ENCODE measurements around the gene PRR27. TPM values are rescaled to one million over a fixed set of nuclear protein-coding genes. Genes with fewer than 3 reads are reported as not detected.

Gene PRR27
- total RNA-seq, 2 donors from 2014 or later = not detected

- no peak overlapping the region for H3K4me3 Mint-ChIP-seq
- no peaks in the 10 kb centered on the region for H3K9me3 Mint-ChIP-seq
- H3K27me3 Mint-ChIP-seq (ENCODE audit: insufficient read depth) = peaks cover 3% of the 10 kb centered on the region
- H3K27ac Mint-ChIP-seq = no peak overlapping the region
- Histone ChIP-seq H3K4me3 (ENCODE audit: low read length) (no peak overlapping the region), H3K27me3 (ENCODE audit: control insufficient read depth, insufficient read depth, low read length, poor library complexity, severe bottlenecking) (no peaks in the 10 kb centered on the region), H3K36me3 (ENCODE audit: control insufficient read depth, insufficient read depth, low read length) (no peaks in the 10 kb centered on the region), H3K4me1 (ENCODE audit: control insufficient read depth, insufficient read depth, low read length) (no peaks in the 10 kb centered on the region), H3K27ac (ENCODE audit: low read depth, low read length) (no peak overlapping the region), H3K9ac (ENCODE audit: extremely low read depth, low read length, poor library complexity, severe bottlenecking) (no peak overlapping the region), H3K9me3 (ENCODE audit: control insufficient read depth, low read length) (no peaks in the 10 kb centered on the region)
- H3K4me1 Mint-ChIP-seq = peaks cover 1% of the 10 kb centered on the region
- H3K36me3 Mint-ChIP-seq (ENCODE audit: low read depth) = no peaks in the 10 kb centered on the region
- TF ChIP-seq CTCF (conservative IDR thresholded peaks at IDR 0.05) = no peak
- no peak for DNase-seq
- WGBS, 2 experiments (ENCODE audit: insufficient coverage in 1 of 2, insufficient read length in 1 of 2) = 77% methylated on average over 2 of the region's 2 CpGs; no CpG with 5 or more reads in 1 of the 2 experiments
Measured at GRCh38 chr4:70158576-70158975, 4.5 kb downstream of the PRR27 start.

GRCh38 chr4:70177090-70177489 lies 23.1 kb downstream of the PRR27 start:
- Mint-ChIP-seq H3K4me3 (no peak overlapping the region), H3K36me3 (ENCODE audit: low read depth) (no peaks in the 10 kb centered on the region), H3K4me1 (no peaks in the 10 kb centered on the region), H3K9me3 (no peaks in the 10 kb centered on the region), H3K27me3 (ENCODE audit: insufficient read depth) (no peaks in the 10 kb centered on the region), H3K27ac (no peak overlapping the region)
- TF ChIP-seq CTCF (conservative IDR thresholded peaks at IDR 0.05) = peak; percentile 29
- H3K9ac ChIP-seq (ENCODE audit: extremely low read depth, low read length, poor library complexity, severe bottlenecking) = no peak overlapping the region
- no peaks in the 10 kb centered on the region for H3K4me1 ChIP-seq (ENCODE audit: control insufficient read depth, insufficient read depth, low read length)
- no peak for DNase-seq
- H3K36me3 ChIP-seq (ENCODE audit: control insufficient read depth, insufficient read depth, low read length) = no peaks in the 10 kb centered on the region
- H3K27ac ChIP-seq (ENCODE audit: low read depth, low read length) = no peak overlapping the region
- H3K9me3 ChIP-seq (ENCODE audit: control insufficient read depth, low read length) = no peaks in the 10 kb centered on the region
- 83 to 91% methylated on average over 4 to 5 of the region's 5 CpGs for WGBS, 2 experiments (ENCODE audit: insufficient coverage in 1 of 2, insufficient read length in 1 of 2)
- no peak overlapping the region for H3K4me3 ChIP-seq (ENCODE audit: low read length)
- H3K27me3 ChIP-seq (ENCODE audit: control insufficient read depth, insufficient read depth, low read length, poor library complexity, severe bottlenecking) = no peaks in the 10 kb centered on the region

GRCh38 chr4:70178075-70178660 lies 24.1 kb downstream of the PRR27 start:
- no peaks in the 10 kb centered on the region for H3K9me3 Mint-ChIP-seq
- H3K27me3 Mint-ChIP-seq (ENCODE audit: insufficient read depth) = no peaks in the 10 kb centered on the region
- H3K4me3 Mint-ChIP-seq = no peak overlapping the region
- no peak overlapping the region for H3K9ac ChIP-seq (ENCODE audit: extremely low read depth, low read length, poor library complexity, severe bottlenecking)
- no peaks in the 10 kb centered on the region for H3K27me3 ChIP-seq (ENCODE audit: control insufficient read depth, insufficient read depth, low read length, poor library complexity, severe bottlenecking)
- no peaks in the 10 kb centered on the region for H3K4me1 ChIP-seq (ENCODE audit: control insufficient read depth, insufficient read depth, low read length)
- DNase-seq = no peak
- H3K9me3 ChIP-seq (ENCODE audit: control insufficient read depth, low read length) = no peaks in the 10 kb centered on the region
- 53 to 76% methylated on average over 3 to 4 of the region's 5 CpGs for WGBS, 2 experiments (ENCODE audit: insufficient coverage in 1 of 2, insufficient read length in 1 of 2)
- H3K4me1 Mint-ChIP-seq = peaks cover 5% of the 10 kb centered on the region
- H3K27ac Mint-ChIP-seq = no peak overlapping the region
- no peak for TF ChIP-seq CTCF (conservative IDR thresholded peaks at IDR 0.05)
- H3K27ac ChIP-seq (ENCODE audit: low read depth, low read length) = no peak overlapping the region
- no peak overlapping the region for H3K4me3 ChIP-seq (ENCODE audit: low read length)
- no peaks in the 10 kb centered on the region for H3K36me3 ChIP-seq (ENCODE audit: control insufficient read depth, insufficient read depth, low read length)
- no peaks in the 10 kb centered on the region for H3K36me3 Mint-ChIP-seq (ENCODE audit: low read depth)

Measured in endodermal cell (in vitro differentiated cells).